ENCODE data around the gene ZNF836.
"Not testable (repeated sequence)": the region's sequence is repeated elsewhere in the genome, so short reads cannot be mapped to it uniquely, and the experiment has no call there.

Gene ZNF836

GRCh38 chr19:52212572-52213255 lies 41.3 kb upstream of the ZNF836 start:
- no peak for DNase-seq (ENCODE audit: low read depth)
- TF ChIP-seq, protein P1, sequence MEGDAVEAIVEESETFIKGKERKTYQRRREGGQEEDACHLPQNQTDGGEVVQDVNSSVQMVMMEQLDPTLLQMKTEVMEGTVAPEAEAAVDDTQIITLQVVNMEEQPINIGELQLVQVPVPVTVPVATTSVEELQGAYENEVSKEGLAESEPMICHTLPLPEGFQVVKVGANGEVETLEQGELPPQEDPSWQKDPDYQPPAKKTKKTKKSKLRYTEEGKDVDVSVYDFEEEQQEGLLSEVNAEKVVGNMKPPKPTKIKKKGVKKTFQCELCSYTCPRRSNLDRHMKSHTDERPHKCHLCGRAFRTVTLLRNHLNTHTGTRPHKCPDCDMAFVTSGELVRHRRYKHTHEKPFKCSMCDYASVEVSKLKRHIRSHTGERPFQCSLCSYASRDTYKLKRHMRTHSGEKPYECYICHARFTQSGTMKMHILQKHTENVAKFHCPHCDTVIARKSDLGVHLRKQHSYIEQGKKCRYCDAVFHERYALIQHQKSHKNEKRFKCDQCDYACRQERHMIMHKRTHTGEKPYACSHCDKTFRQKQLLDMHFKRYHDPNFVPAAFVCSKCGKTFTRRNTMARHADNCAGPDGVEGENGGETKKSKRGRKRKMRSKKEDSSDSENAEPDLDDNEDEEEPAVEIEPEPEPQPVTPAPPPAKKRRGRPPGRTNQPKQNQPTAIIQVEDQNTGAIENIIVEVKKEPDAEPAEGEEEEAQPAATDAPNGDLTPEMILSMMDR (IDR thresholded peaks at IDR 0.05; ENCODE audit: control insufficient read depth, extremely low read depth, insufficient read depth), result no peak
- no peak overlapping the region for H3K4me3 ChIP-seq (ENCODE audit: low read depth, low read length)

DNA sequence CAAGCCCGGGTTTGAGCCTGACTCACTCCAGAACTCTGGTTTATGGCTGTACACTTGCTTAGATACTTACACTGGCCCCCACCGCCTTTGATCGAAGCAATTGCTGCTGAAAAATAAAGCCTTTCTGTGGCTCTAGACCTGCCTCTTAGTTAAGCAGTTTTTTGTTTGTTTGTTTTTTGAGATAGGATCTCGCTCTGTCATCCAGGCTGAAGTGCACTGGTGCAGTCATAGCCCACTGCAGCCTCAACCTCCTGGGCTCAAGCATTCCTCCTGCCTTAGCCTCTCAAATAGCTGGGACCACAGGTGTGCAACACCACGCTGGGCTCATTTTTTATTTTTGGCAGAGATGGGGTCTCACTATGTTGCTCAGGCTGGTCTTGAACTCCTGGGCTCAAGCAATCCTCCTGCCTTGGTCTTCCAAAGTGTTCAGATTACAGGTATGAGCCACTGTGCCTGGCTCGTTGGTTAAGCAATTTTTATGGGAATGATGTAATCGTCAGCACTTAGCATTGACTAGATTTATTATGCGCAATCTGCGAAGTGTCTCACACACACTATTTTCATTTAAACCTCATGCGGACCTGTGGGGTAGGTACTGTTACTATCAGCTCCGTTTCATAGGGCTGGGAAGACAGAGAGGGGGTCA lies 40.6 kb upstream of the ZNF836 start:
- TF ChIP-seq, protein P1 (IDR thresholded peaks at IDR 0.05; ENCODE audit: control insufficient read depth, extremely low read depth, insufficient read depth), result no peak
- H3K4me3 ChIP-seq (ENCODE audit: low read depth, low read length), result no peak overlapping the region
- no peak for DNase-seq (ENCODE audit: low read depth)

GRCh38 chr19:52211203-52211602 lies 39.8 kb upstream of the ZNF836 start:
- TF ChIP-seq, protein P1 (IDR thresholded peaks at IDR 0.05; ENCODE audit: control insufficient read depth, extremely low read depth, insufficient read depth), result no peak
- DNase-seq (ENCODE audit: low read depth), result no peak
- no peak overlapping the region for H3K4me3 ChIP-seq (ENCODE audit: low read depth, low read length)

GRCh38 chr19:52206481-52206880 lies 35.1 kb upstream of the ZNF836 start:
- no peak for DNase-seq (ENCODE audit: low read depth)
- no peak overlapping the region for H3K4me3 ChIP-seq (ENCODE audit: low read depth, low read length)
- TF ChIP-seq, protein P1 (IDR thresholded peaks at IDR 0.05; ENCODE audit: control insufficient read depth, extremely low read depth, insufficient read depth), result no peak

DNA sequence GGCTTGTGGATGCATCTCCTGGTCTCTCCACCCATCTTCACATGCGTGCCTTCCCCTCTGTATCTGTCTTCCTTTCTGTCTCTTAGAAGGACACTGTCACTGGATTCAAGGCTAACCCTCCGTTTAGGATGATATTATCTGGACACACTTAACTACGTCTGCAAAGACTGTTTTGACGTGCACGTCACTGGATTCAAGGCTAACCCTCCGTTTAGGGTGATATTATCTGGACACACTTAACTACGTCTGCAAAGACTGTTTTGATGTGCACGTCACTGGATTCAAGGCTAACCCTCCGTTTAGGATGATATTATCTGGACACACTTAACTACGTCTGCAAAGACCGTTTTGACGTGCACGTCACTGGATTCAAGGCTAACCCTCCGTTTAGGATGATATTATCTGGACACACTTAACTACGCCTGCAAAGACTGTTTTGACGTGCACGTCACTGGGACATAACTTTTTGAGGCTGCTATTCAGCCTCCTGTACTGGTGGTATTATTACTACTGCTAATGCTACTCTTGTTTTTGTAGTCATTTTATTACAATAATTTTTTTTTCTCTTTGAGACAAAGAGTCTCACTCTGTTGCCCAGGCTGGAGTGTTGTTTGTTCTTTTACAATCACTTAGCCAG lies 29.5 kb upstream of the ZNF836 start:
- DNase-seq (ENCODE audit: low read depth); H3K4me3 ChIP-seq (ENCODE audit: low read depth, low read length): not testable (repeated sequence)

- no peak overlapping the region for H3K4me3 ChIP-seq (ENCODE audit: low read depth, low read length)
- TF ChIP-seq, protein P1 (IDR thresholded peaks at IDR 0.05; ENCODE audit: control insufficient read depth, extremely low read depth, insufficient read depth), result no peak
- no peak for DNase-seq (ENCODE audit: low read depth)
These were observed 28.6 kb upstream of the ZNF836 start for GRCh38 chr19:52200044-52200443.

GRCh38 chr19:52198678-52199077 lies 27.3 kb upstream of the ZNF836 start:
- no peak for DNase-seq (ENCODE audit: low read depth)
- H3K4me3 ChIP-seq (ENCODE audit: low read depth, low read length), result no peak overlapping the region
- TF ChIP-seq, protein P1 (IDR thresholded peaks at IDR 0.05; ENCODE audit: control insufficient read depth, extremely low read depth, insufficient read depth), result no peak
